ENCODE data around the gene SUPT4H1. TPM values are rescaled to one million over a fixed set of nuclear protein-coding genes. Genes with fewer than 3 reads are reported as not detected.
A peak's percentile ranks its signal among the peaks of the same experiment; 100 is the strongest.

Gene SUPT4H1
- total RNA-seq, 2 donors from 2014 or later: 117 to 147 TPM

DNA sequence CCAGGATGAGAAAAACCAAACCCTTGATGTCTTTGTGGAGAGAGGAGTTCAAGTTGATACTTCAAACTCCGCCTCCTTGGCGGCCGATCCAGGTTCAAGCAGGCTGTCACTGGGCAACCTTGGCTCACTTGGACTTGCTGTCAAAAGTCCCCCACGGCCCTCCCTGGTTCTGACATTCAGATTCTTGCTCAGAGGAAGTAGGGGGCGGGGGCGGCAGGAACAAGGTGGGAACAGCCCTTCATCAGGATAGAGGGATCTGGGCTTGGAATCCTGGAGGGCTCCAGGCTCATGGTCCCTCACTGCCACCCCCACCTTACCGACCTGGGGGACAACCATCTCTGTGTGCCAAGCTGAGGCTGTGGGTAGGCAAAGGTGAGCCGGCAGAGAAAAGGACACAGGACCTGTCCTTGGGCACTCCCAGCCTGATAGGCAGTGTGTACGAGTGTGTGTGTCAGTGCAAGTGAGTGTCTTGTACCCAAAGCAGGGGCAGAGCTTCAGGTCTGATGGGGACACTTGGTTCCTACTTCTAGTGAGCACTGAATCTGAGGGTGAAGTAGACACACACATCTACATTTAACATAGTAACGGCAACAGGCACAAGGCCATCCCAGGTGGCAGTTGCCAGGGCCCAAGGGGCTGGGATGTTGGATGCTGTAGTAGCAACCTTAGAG lies 16.8 kb downstream of the SUPT4H1 start:
- ATAC-seq (replicated peaks): no peak
- Mint-ChIP-seq H3K27ac (peak overlapping the region; percentile 100), H3K9me3 (no peaks in the 10 kb centered on the region), H3K4me3 (peak overlapping the region; percentile 98), H3K27me3 (no peaks in the 10 kb centered on the region), H3K36me3 (ENCODE audit: low read depth) (peaks cover 100% of the 10 kb centered on the region), H3K4me1 (peaks cover 6% of the 10 kb centered on the region)

DNA sequence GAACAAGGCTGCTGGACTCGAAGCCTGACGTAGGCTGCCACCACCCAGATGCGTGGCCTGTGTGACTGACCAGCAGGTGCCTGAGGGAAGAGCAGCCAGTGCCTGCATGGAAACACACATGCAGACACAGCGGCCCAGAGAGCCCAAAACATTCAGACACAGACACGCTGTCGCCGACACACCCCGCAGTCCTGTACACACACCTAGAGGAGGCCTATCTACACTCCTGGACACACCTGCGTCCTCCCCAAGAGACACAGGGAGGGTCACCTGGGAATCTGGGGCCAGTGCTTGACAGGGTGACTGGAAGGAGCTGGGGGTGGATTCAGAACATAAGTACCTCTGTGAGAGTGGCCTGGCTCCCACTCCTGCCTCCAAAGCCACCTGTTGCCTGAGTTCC lies 17.3 kb downstream of the SUPT4H1 start:
- Mint-ChIP-seq H3K4me1 (peaks cover 6% of the 10 kb centered on the region), H3K9me3 (no peaks in the 10 kb centered on the region), H3K27ac (peak overlapping the region; percentile 100), H3K27me3 (no peaks in the 10 kb centered on the region), H3K36me3 (ENCODE audit: low read depth) (peaks cover 100% of the 10 kb centered on the region), H3K4me3 (peak overlapping the region; percentile 98)
- no peak for ATAC-seq (replicated peaks)

DNA sequence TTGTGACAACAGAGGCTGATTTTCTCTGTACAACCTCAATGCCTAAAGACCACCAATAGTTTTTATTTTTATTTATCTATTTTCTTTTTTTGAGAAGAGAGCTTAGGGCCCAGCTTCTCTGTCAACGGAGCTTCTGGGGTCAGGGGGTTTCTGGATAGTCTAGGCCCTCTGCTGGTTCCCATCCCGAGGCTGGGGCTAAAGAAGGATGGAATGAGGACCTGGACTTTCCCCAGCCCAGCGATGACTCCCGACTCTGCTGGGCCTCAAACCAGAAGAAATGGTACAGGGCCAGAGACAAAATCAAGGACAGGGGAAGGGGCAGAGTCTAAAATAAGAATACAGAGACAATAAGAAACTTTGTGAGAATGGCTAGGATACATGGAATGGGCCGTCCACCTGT lies 17.7 kb downstream of the SUPT4H1 start:
- no peaks in the 10 kb centered on the region for H3K27me3 Mint-ChIP-seq
- peaks cover 10% of the 10 kb centered on the region for H3K4me1 Mint-ChIP-seq
- no peaks in the 10 kb centered on the region for H3K9me3 Mint-ChIP-seq
- peak overlapping the region; percentile 98 for H3K4me3 Mint-ChIP-seq
- no peak for ATAC-seq (replicated peaks)
- H3K27ac Mint-ChIP-seq: peak overlapping the region; percentile 100
- H3K36me3 Mint-ChIP-seq (ENCODE audit: low read depth): peaks cover 100% of the 10 kb centered on the region

DNA sequence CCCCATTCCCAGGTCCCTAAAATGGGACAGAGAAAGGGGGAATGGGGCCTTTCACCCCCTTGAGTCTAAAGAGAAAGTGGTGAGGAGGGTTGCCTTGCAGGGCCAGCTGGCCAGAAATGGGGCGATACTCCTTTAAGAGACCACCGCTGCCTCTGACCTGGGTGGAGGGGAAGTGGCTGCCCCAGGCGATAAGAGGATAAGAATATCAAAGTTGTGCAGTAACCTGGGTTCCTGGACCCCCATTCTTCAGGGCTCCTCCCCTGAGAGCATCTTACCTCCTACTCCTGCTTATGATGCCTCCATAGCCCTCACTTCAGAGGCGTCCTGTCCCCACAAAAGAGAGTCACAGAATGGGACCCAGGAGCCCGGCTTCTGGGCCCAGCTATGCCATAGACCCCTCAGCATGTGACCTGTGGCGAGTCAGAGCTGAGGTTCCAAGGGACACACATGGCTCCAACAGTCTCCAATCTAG lies 18.2 kb downstream of the SUPT4H1 start:
- ATAC-seq (replicated peaks): no peak
- H3K36me3 Mint-ChIP-seq (ENCODE audit: low read depth): peaks cover 100% of the 10 kb centered on the region
- H3K4me3 Mint-ChIP-seq: peak overlapping the region; percentile 98
- H3K9me3 Mint-ChIP-seq: no peaks in the 10 kb centered on the region
- peak overlapping the region; percentile 100 for H3K27ac Mint-ChIP-seq
- peaks cover 15% of the 10 kb centered on the region for H3K4me1 Mint-ChIP-seq
- no peaks in the 10 kb centered on the region for H3K27me3 Mint-ChIP-seq

DNA sequence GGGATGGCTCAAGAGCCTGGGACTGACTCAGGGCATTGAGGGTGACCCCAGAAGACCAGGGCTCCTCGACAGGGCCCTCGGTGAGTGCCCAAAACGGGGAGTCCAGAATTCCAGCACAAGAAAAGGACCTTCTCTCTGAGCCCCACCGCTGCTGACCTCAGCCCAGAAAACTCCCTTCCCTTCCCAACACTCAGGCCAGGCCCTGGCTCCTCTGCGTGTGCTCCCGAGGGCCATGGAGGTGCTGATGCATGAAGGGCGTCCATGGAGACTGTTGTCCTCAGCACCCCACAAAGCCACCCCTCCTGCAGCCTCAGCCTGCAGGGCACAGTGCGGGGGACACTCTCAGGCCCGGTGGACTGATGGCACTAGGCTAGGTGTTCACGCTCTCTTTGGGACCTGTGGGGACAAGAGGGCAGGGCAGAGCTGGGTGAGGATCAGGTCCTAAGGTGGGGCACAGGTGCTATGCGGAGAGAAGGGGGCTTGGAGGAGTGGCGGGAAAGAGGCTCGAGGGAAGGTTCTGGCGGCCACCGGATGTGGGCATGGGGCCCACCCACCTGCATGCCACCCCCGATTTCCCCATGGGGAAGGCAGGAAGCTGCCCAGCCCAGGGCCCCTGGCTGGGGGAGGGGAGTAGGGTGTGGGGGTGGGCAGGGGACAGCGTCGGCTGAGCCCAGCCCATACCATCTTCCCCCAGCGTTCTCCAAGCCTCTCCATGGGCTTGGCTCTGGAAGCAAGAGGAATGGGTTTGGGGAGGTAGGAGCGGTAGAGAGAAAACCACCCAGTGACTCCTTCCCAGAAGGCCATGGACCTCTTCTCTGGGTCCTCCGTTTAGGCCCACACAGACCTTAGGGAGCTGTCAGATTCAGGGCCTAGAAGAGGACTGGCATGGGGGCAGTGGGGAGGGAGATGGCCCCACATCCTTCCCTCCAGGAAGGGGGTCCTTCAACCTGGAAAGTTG lies 18.9 kb downstream of the SUPT4H1 start:
- Mint-ChIP-seq H3K4me1 (peaks cover 21% of the 10 kb centered on the region), H3K4me3 (peak overlapping the region; percentile 98), H3K27me3 (no peaks in the 10 kb centered on the region), H3K36me3 (ENCODE audit: low read depth) (peaks cover 100% of the 10 kb centered on the region), H3K27ac (peak overlapping the region; percentile 100), H3K9me3 (no peaks in the 10 kb centered on the region)
- no peak for ATAC-seq (replicated peaks)

DNA sequence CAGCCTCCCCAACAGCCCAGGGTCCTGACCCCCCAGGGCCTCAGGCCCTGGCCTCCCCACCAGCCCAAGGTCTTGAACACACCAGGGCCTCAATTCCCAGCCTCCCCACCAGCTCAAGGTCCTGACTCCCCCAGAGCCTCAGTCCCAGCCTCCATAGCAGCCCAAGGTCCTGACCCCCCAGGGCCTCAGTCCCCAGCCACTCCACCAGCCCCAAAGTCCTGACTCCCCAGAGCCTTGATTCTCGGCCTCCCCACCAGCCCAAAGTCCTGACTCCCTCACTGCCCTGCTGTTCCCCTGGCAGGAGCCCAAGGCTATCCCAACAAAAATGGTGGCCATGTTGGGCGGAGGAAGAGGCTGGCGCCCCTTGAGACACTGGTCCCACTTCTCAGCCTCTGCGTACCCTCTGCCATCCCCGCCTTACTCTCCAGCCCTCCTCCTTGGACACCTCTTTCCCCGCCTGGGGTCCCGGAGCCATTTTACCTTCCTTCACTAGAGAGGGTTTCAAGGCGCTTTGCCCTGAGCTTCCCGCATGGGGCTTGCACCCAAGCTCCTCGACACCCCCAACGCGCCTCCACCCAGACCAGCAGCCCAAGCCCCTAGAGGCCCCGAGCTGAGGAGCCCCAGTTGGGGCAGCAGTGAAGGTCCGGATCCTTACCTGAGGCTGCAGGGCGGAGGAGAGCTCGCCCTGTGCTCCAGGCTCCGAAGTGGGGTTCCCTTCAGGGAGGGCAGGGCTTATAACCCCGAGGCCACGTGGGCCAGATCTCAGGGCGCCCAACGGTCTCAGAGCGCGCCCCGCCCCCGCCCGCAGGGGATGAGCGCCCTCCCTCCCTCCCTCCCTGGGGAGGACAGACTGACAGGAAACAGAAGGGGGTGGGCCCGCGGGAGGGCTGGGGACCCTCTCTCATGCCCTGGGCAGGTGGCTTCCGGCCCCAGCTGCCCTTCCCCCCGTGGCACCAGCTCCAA lies 19.9 kb downstream of the SUPT4H1 start:
- peak; percentile 13 for ATAC-seq (replicated peaks)
- Mint-ChIP-seq H3K9me3 (no peaks in the 10 kb centered on the region), H3K4me3 (peak overlapping the region; percentile 98), H3K36me3 (ENCODE audit: low read depth) (peaks cover 100% of the 10 kb centered on the region), H3K27ac (peak overlapping the region; percentile 100), H3K4me1 (peaks cover 26% of the 10 kb centered on the region), H3K27me3 (no peaks in the 10 kb centered on the region)

DNA sequence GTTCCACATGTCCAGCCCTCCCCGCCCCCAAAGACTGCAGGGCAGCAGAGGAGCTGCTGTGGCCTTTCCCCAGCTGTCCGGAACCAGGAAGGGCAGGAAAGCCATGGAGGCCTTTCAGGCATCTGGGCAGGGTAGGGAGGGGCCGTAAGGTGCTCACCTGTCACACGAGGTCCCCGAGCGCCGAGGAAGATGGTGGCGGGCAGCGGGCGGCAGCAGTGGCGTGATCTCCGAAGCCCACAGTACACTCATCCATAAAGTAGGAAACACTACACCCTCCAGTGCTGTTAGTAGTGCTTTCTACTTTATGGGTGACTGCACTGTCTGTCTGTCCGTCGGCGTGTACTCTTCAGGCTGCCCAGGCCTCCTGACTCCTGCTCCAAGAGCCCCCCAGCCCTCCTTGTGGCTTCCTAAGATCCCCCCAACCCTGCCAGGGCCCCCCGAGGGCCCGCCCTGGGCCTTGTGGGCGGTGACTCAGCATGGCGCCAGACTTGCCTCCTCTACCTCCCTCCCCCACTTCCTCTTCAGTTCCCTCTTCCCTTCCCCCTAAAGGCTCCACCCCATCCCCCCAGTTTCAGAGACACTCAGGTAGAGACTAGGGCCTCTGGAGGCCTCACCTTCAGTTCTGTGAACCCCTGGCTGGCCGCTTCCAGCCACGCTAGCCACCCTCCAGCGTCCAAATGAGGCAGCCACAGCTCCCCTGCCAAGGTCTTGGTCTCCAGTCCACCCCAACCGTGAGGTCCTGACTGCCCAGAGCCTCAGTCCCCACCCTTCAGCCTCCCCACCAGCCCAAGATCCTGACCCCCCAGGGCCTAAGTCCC lies 20.8 kb downstream of the SUPT4H1 start:
- Mint-ChIP-seq H3K4me3 (peak overlapping the region; percentile 98), H3K36me3 (ENCODE audit: low read depth) (peaks cover 100% of the 10 kb centered on the region), H3K27ac (peak overlapping the region; percentile 100), H3K4me1 (peaks cover 32% of the 10 kb centered on the region), H3K9me3 (no peaks in the 10 kb centered on the region), H3K27me3 (no peaks in the 10 kb centered on the region)
- ATAC-seq (replicated peaks): no peak

DNA sequence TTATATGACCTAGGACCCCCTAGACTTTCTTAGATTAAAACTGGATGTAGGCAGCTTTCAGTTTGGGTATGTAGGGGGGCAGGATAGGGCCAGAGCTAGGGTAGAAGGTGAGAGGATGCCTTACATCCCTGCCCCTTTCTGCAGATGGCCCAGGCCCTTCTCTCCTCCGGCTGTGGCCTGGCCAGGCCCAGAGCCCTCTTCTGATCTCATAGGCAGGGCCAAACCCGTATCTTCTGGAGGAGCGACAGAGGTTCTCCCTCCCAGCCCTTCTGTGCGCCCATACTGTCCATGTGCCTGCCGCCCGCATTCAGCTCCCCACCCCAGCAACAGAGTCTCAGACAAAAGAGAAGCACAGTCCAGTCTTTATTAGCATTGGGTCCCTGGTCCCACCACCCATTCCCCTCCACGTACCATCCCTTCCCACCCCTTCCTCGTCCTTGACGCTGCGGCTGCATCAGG lies 21.4 kb downstream of the SUPT4H1 start:
- peaks cover 98% of the 10 kb centered on the region for H3K36me3 Mint-ChIP-seq (ENCODE audit: low read depth)
- H3K4me3 Mint-ChIP-seq: peak overlapping the region; percentile 98
- H3K4me1 Mint-ChIP-seq: peaks cover 32% of the 10 kb centered on the region
- no peaks in the 10 kb centered on the region for H3K9me3 Mint-ChIP-seq
- H3K27ac Mint-ChIP-seq: peak overlapping the region; percentile 100
- peak; percentile 3 for ATAC-seq (replicated peaks)
- H3K27me3 Mint-ChIP-seq: no peaks in the 10 kb centered on the region

DNA sequence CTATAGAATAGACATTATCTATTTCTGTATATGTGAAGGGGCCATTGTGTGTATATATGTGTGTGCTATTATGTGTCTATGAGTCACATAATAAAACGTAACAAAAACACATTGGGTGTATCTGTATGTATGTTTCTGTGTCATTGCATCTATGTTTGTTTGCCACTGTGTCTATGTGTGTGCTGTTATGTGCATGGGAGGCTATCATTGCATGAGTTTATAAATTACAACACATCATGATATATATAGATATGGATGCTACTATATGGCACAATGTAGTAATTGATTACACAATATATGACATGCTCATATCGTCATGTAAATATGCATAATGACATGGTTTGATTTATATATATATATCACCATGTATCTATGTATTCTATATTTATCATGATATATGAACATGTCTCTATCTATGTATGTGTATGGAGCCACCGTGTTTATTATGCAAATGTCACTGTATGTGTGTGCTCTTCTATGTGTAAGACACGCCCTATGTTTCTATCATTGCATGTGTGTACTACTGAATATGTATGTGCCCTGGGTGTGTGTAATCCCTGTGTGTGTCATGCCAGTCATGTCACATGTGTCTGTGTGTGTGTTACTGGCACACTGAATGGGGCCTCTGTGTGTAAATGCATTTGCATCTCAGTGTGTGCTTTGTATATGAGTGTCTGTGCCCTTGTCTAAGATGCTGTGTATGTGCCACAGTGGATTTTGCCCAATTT lies 22.0 kb downstream of the SUPT4H1 start:
- H3K9me3 Mint-ChIP-seq: no peaks in the 10 kb centered on the region
- H3K4me3 Mint-ChIP-seq: peak overlapping the region; percentile 98
- peaks cover 98% of the 10 kb centered on the region for H3K36me3 Mint-ChIP-seq (ENCODE audit: low read depth)
- peak overlapping the region; percentile 100 for H3K27ac Mint-ChIP-seq
- no peaks in the 10 kb centered on the region for H3K27me3 Mint-ChIP-seq
- H3K4me1 Mint-ChIP-seq: peaks cover 29% of the 10 kb centered on the region
- peak; percentile 45 for ATAC-seq (replicated peaks)

DNA sequence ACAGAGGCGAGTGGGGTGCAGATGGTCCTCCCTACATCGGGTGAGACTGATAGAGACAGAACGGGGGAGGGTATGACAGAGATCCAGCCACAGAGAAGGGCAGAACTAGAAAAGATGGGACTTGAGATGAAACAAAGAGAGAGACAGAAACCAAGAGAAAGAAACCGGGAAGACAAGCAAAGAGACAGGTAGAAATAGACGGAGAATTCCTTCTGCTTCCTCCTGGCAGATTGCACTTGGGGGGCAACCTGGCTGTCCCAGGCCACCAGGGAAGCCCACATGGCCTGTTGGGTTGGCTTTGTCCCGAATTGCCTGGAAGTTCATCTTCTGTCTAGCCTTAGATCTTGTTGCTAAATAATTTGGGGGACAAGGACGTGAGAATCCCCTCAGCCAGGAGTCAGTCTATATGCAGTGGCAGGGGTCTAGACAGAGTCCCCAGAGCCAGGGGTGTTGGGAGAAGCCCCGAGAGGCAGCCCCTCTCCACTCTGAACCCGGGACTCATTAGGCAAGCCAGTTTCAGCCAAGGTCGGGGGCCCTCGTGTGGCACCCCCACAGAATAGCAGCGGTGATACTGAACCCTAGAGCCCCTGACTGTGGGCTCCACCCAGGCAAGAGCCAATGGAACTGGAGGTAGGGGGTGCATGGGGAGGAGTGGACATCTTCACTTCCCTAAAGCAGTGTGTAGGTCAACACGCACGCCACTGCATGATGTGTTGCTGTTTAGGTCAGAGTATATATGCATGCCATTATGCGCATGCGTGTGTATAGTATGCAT lies 22.8 kb downstream of the SUPT4H1 start:
- H3K9me3 Mint-ChIP-seq: no peaks in the 10 kb centered on the region

DNA sequence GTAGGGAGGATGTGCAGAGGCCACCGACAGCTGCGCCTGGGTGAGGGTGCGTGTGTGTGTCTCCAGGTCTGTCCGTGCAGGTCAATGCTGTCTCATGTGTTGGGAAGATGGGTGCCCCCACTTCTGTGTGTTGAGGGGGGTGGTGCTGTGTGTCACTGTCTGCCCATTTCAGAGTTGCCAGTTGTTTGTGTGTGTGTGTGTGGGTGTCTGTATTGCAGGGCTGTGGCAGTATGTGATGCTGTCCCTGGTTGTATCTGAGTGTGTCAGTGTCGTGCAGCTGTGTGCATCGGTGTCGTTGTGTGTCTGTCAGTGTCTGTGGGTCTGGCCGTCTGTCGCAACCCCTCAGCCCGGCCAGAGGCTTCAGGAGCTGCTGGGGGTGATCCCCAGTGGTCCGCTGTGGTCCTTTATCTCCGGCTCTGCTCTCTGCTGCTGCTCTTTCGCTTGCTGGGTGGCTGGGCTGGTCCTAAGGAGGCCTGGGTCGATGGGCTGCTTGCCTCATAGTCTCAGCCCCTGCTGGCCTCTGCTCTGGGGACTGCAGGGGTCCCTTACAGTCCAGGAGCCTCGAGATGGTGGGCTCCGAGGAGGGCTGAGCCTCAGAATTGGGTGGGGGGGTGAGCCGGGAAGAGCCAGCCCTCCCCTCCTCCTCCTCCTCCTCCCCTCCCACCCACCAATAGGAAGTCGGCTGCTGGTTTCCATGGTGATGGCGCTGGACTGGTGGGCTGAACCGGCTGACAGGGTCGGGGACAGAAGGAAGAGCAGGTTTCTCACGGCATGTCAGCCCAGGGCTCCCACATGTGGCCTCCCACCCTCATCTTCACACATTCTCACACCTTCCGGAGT lies 23.6 kb downstream of the SUPT4H1 start, which contains the start of gene TSPOAP1:
TSPOAP1 (minus strand) TSS at position 601 of the 840 bp plus-strand sequence. CDS start 875 bp downstream, outside the sequence.
- Mint-ChIP-seq H3K9me3 (no peaks in the 10 kb centered on the region), H3K4me3 (peak within 1 kb of the TSS; percentile 98), H3K36me3 (ENCODE audit: low read depth) (peaks cover 89% of the 10 kb centered on the region), H3K27ac (peak within 1 kb of the TSS; percentile 100), H3K27me3 (no peaks in the 10 kb centered on the region), H3K4me1 (peaks cover 29% of the 10 kb centered on the region)
- ATAC-seq (replicated peaks): peak; percentile 1

More for the DNA sequence above, 22.8 kb downstream of the SUPT4H1 start:
- Mint-ChIP-seq H3K36me3 (ENCODE audit: low read depth) (peaks cover 91% of the 10 kb centered on the region), H3K4me3 (peak overlapping the region; percentile 98), H3K27me3 (no peaks in the 10 kb centered on the region), H3K27ac (peak overlapping the region; percentile 100), H3K4me1 (peaks cover 29% of the 10 kb centered on the region)
- peak; percentile 49 for ATAC-seq (replicated peaks)

Measured in activated T-helper 17 cell treated with anti-CD3 and anti-CD28 coated beads, Interleukin-2, amount 50 U/mL, for 72 hours (primary cell).